MCF 10A (cell line): Measurements from ENCODE around the gene FGFR3. TPM values are rescaled to one million over a fixed set of nuclear protein-coding genes. Genes with fewer than 3 reads are reported as not detected.

Experiments used
- BruUV-seq: library from RNA; stranded (reverse); fragments of 400-500 nt; replicated peaks from 2 replicates; lab custom pipeline; 2021; lab: Mats Ljungman, UMichigan
- CTCF ChIA-PET: fragments of 300-600 bp; sonication (Branson Sonifier 250); formaldehyde crosslinking; extraction: SDS; loops from one replicate; lab custom pipeline; 2021; ENCODE audit warnings: antibody characterized with exemption, inconsistent platforms; lab: Yijun Ruan, JAX
- POLR2A ChIA-PET: fragments of 300-600, 350-650 bp; sonication (Branson Sonifier 250); formaldehyde crosslinking; extraction: SDS; loops from one replicate; lab custom pipeline; 2020; ENCODE audit warnings: antibody characterized with exemption, inconsistent platforms; lab: Yijun Ruan, JAX
- DNase-seq: peaks from one replicate; pipeline ENCODE4 v3.0.0-alpha.2; 2018; ENCODE audit not compliant: unreplicated experiment
- H3K27ac Mint-ChIP-seq: one replicate; pipeline ENCODE4 v1.8.0; 2022; ENCODE audit warnings: mild to moderate bottlenecking, low read depth, mixed read lengths; ENCODE audit not compliant: unreplicated experiment
- H3K27me3 Mint-ChIP-seq: one replicate; pipeline ENCODE4 v1.8.0; 2022; ENCODE audit warnings: mixed read lengths; ENCODE audit not compliant: insufficient read depth, unreplicated experiment
- H3K36me3 Mint-ChIP-seq: one replicate; pipeline ENCODE4 v1.8.0; 2022; ENCODE audit warnings: mild to moderate bottlenecking, moderate library complexity, mixed read lengths; ENCODE audit not compliant: insufficient read depth, unreplicated experiment
- H3K4me1 Mint-ChIP-seq: one replicate; pipeline ENCODE4 v1.8.0; 2022; ENCODE audit warnings: mixed read lengths; ENCODE audit not compliant: insufficient read depth, unreplicated experiment
- H3K4me3 Mint-ChIP-seq: one replicate; pipeline ENCODE4 v1.8.0; 2022; ENCODE audit warnings: mild to moderate bottlenecking, moderate library complexity, mixed read lengths; ENCODE audit not compliant: unreplicated experiment
- H3K9me3 Mint-ChIP-seq: one replicate; pipeline ENCODE4 v1.8.0; 2022; ENCODE audit warnings: mixed read lengths; ENCODE audit not compliant: unreplicated experiment
- CTCF ChIP-seq: fragments of 200-600 bp; IDR thresholded peaks from one replicate; pipeline ENCODE4 v1.8.0; 2022; ENCODE audit warnings: antibody characterized with exemption, mild to moderate bottlenecking; ENCODE audit not compliant: unreplicated experiment
- intact Hi-C: fragments of 100-400 bp; cut with micrococcal nuclease; formaldehyde crosslinking; loops from 2 replicates; pipeline ENCODE4 v1.14.1; 2022
- total RNA-seq: library from RNA; stranded (reverse); gene quantifications from 2 replicates; pipeline ENCODE4 v1.2.3, GENCODE V29; 2022

Gene FGFR3
- total RNA-seq, 1 experiment from 2014 or later = 6.5 TPM

GRCh38 chr4:1747603-1747967, 45.5 kb upstream of the FGFR3 start:
- Mint-ChIP-seq H3K27ac (no peak overlapping the region), H3K27me3 (no peaks in the 10 kb centered on the region), H3K4me1 (no peaks in the 10 kb centered on the region), H3K9me3 (no peaks in the 10 kb centered on the region), H3K4me3 (no peak overlapping the region), H3K36me3 (peaks cover 25% of the 10 kb centered on the region)
- no peak for DNase-seq
- BruUV-seq = no TSS peak
- TF ChIP-seq CTCF = no peak
- ChIA-PET CTCF (interaction anchor here (0.6 to 7.7 kb wide), 17 partner anchors 10 to 151 kb away, joined by 3 to 151 read pairs (median 5); partner anchors contain the start of gene FGFR3), POLR2A (interaction anchor here (0.9 to 1.4 kb wide), 3 partner anchors 46 to 62 kb away, joined by 3 to 5 read pairs (median 4); no protein-coding TSS in a partner anchor)
- intact Hi-C loops = loop anchor here (5.0 kb wide), 1 partner anchor 45 kb away; the partner anchor contains the start of gene FGFR3

GRCh38 chr4:1748465-1748995, 44.6 kb upstream of the FGFR3 start:
- peak; percentile 74 for DNase-seq
- no TSS peak for BruUV-seq
- ChIA-PET CTCF (interaction anchor here (0.5 to 7.7 kb wide), 18 partner anchors 9 to 195 kb away, joined by 3 to 151 read pairs (median 6); partner anchors contain the start of gene FGFR3), POLR2A (interaction anchor here (1.0 to 1.4 kb wide), 4 partner anchors 46 to 65 kb away, joined by 3 to 5 read pairs (median 4); no protein-coding TSS in a partner anchor)
- H3K27ac Mint-ChIP-seq = no peak overlapping the region
- peaks cover 16% of the 10 kb centered on the region for H3K36me3 Mint-ChIP-seq
- intact Hi-C loops = loop anchor here (1.0 to 5.0 kb wide), 5 partner anchors 44 to 438 kb away; partner anchors contain the start of gene FGFR3
- no peaks in the 10 kb centered on the region for H3K9me3 Mint-ChIP-seq
- no peak overlapping the region for H3K4me3 Mint-ChIP-seq
- TF ChIP-seq CTCF = peak; percentile 91
- no peaks in the 10 kb centered on the region for H3K27me3 Mint-ChIP-seq
- H3K4me1 Mint-ChIP-seq = no peaks in the 10 kb centered on the region

- Mint-ChIP-seq H3K36me3 (peaks cover 12% of the 10 kb centered on the region), H3K9me3 (no peaks in the 10 kb centered on the region), H3K27me3 (no peaks in the 10 kb centered on the region), H3K27ac (no peak overlapping the region), H3K4me1 (no peaks in the 10 kb centered on the region), H3K4me3 (no peak overlapping the region)
- TF ChIP-seq CTCF = no peak
- BruUV-seq = no TSS peak
- intact Hi-C loops = loop anchor here (2.0 to 5.0 kb wide), 3 partner anchors 43 to 161 kb away; partner anchors contain the start of gene FGFR3
- no peak for DNase-seq
- CTCF ChIA-PET = interaction anchor here (2.2 to 7.7 kb wide), 3 partner anchors 44 to 60 kb away, joined by 7 to 151 read pairs (median 10); partner anchors contain the start of gene FGFR3
- POLR2A ChIA-PET = no interaction called here
Measured at GRCh38 chr4:1749370-1749769, 43.7 kb upstream of the FGFR3 start.

DNA sequence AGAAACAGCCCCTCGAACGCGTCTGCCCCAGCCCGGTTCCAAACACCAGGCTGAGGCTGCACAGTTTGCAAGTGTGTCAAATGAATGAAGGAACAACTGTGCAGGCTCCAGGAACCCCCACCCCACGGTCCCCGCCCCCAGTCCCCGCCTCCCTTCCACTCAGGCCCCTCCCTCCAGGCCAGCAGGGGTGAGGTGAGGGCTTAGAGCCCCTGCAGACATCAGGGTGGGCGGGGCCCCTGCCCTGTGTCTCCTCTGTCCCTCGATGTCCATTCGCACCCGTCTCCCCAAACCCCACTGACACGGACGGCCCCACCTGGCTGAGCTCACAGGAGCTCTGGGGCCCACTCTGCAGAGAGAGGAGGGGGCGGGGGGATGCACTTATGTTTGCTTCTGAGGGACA, 43.3 kb upstream of the FGFR3 start:
- Mint-ChIP-seq H3K36me3 (peaks cover 7% of the 10 kb centered on the region), H3K4me3 (no peak overlapping the region), H3K27me3 (no peaks in the 10 kb centered on the region), H3K27ac (no peak overlapping the region), H3K4me1 (no peaks in the 10 kb centered on the region), H3K9me3 (no peaks in the 10 kb centered on the region)
- no peak for TF ChIP-seq CTCF
- BruUV-seq = no TSS peak
- DNase-seq = no peak
- ChIA-PET POLR2A (no interaction called here), CTCF (interaction anchor here (0.6 to 7.7 kb wide), 3 partner anchors 15 to 60 kb away, joined by 3 to 151 read pairs (median 10); partner anchors contain the start of gene FGFR3)
- intact Hi-C loops = loop anchor here (2.0 to 5.0 kb wide), 3 partner anchors 42 to 161 kb away; partner anchors contain the start of gene FGFR3
